GM18519 (cell line): Measurements from ENCODE around the gene NME9.

Source experiments
- ATAC-seq: cut with Tn5 transposase; IDR thresholded peaks from one replicate; pipeline ENCODE4 v1.9.1; 2021; ENCODE audit warnings: mild to moderate bottlenecking, moderate library complexity; ENCODE audit not compliant: unreplicated experiment, low FRiP score

NME9 gene

DNA sequence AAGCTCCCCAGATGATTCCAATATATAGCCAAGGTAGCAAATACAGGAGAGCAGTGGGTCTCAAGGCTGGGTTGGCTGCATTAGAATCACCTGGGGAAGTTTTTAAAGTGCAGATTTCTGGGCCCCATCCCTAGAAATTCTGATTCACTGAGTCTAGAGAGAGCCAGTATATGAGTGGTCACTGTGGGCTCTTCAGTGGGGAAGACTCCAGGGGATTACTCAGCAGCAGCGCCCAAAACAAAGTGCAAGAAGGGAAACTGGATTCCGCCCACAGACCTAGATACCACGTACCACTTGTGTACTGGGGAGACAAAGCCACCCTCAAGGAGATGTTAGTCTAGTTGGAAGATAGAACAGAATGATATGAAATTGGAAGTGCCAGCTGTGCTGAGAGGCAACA lies 40.0 kb downstream of the NME9 start:
- no peak for ATAC-seq

- ATAC-seq: no peak
Observed at GRCh38 chr3:138289260-138289659, 40.4 kb downstream of the NME9 start.

- no peak for ATAC-seq
Observed at GRCh38 chr3:138284957-138285477, 44.6 kb downstream of the NME9 start.

GRCh38 chr3:138284079-138284478 lies 45.6 kb downstream of the NME9 start:
- no peak for ATAC-seq

- ATAC-seq: no peak
Observed at GRCh38 chr3:138282836-138283235, 46.8 kb downstream of the NME9 start.

GRCh38 chr3:138281561-138281960 lies 48.1 kb downstream of the NME9 start:
- ATAC-seq: no peak

GRCh38 chr3:138271189-138271794 lies 58.4 kb downstream of the NME9 start:
- no peak for ATAC-seq

- ATAC-seq: no peak
Observed at GRCh38 chr3:138270245-138270644, 59.4 kb downstream of the NME9 start.

DNA sequence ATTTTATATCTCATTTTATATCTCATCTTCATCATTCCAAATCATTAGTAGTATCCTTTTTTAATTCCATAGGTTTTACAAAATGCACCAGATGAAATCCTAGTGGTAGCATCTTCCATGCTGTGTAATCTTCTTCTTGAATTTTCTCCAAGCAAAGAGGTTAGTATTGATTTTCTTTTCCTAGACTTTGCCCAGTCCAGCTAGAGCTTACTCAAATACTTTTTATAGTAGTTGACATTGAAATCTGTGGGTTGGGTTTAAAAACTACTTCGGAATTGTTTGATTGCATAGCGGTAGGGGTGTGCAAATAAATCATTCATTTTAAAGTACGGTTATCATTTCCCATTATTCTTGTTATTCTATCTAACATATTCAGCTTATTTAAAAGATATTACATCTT lies 62.6 kb downstream of the NME9 start:
- ATAC-seq: no peak

DNA sequence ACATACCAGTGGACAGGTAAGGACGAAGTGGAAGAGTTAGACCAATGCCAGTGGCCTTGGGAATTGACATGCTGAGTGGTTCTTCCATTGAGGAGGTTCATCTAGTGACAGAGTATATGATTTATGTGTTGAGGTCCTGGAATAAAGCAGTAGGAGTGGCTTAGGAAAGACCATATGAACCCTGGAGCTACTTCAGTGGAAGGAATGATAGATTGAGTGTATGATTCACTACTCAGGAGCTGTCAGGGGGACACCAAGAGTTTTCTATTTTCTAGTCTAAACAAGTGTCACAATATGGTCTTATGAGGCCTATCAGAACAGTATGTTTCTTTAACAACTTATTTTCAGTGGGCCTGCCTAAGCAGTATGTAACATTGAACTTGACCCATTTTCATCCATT lies 63.9 kb downstream of the NME9 start:
- no peak for ATAC-seq

GRCh38 chr3:138263104-138263503 lies 66.5 kb downstream of the NME9 start:
- ATAC-seq: no peak

DNA sequence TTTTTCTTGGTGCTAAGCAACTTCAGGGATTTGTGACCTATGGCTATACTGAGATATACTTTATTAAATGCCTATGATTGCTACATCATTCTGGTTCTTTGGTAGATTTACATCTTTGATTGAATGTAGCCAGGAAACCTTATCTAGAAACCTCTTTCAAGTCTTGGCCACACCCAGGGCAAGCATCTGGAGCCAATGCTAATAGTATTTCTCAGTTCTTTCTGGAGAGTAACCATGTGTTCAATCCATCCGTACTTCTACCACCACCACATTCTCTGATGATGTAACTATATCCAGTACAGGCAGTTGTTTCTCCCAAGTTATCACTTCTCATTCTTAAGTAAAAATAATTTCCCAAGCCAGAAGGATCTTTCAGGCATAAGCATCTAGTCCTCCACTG lies 69.0 kb downstream of the NME9 start:
- no peak for ATAC-seq

GRCh38 chr3:138259126-138259525 lies 70.5 kb downstream of the NME9 start:
- no peak for ATAC-seq

- ATAC-seq: no peak
Observed at GRCh38 chr3:138257986-138258385, 71.7 kb downstream of the NME9 start.

DNA sequence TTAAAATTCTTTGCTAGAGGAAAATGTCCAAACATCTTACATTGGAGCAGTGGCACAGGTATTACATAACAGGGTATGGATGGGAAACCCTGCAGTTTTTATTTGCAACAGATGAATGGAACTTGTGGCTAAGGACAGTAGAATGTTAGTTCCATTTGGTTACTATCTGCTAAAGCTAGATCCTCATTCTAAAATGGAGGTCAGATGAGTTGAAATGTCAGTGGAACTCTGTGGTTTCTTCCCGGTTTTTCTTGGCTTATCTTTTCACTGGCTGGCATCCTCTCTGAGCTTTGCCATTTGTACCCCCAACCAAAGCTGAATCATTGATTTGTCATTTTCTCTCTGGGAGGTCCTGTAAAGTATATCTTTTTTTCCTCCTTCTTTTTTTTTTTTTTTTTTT lies 73.6 kb downstream of the NME9 start:
- no peak for ATAC-seq

GRCh38 chr3:138254216-138254615 lies 75.4 kb downstream of the NME9 start:
- ATAC-seq: no peak

- ATAC-seq: no peak
Observed at GRCh38 chr3:138253609-138254008, 76.0 kb downstream of the NME9 start.
